Coronary artery (tissue), 2 donors: ENCODE measurements around the gene SYPL1.
"Not testable (repeated sequence)": the region's sequence is repeated elsewhere in the genome, so short reads cannot be mapped to it uniquely, and the experiment has no call there.

ENCODE experiments used
- DNase-seq: peaks from one replicate; pipeline ENCODE4 v3.0.0-alpha.2; 2017; ENCODE audit warnings: low spot score
- H3K27ac ChIP-seq, 2 donors: fragments of 200-600 bp; sonication (generic); one replicate each; pipeline ENCODE4 v1.5.1; 2016 to 2019
- H3K4me3 ChIP-seq: fragments of 200-600 bp; sonication (generic); 2 replicates; pipeline ENCODE4 v1.5.1; 2016; ENCODE audit warnings: mild to moderate bottlenecking, moderate library complexity
- CTCF ChIP-seq: fragments of 200-600 bp; sonication (generic); IDR thresholded peaks from one replicate; pipeline ENCODE4 v1.5.1; 2019; ENCODE audit warnings: antibody characterized with exemption

Gene SYPL1

DNA sequence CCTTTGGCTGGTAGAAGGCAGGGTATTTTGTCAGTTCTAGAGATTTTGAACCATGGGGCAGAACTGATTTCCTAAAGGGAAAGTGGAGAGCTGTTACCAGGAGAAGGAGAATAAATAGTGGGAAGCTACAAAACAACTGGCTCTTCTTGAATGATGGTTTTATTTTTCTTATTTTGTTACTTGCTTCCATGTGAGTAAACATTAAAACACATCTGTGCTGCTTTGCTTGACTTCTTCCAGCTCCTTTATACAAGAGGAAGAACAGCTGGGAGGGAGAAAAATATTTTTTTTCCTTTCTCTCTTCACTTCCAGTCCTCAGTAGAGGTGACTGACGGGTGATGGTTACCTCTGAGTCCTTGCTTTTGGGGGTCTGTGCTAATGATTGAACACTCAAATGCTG lies 30.0 kb upstream of the SYPL1 start:
- TF ChIP-seq CTCF = no peak
- Histone ChIP-seq H3K4me3 (no peak overlapping the region), H3K27ac (no peak overlapping the region)
- DNase-seq = no peak

DNA sequence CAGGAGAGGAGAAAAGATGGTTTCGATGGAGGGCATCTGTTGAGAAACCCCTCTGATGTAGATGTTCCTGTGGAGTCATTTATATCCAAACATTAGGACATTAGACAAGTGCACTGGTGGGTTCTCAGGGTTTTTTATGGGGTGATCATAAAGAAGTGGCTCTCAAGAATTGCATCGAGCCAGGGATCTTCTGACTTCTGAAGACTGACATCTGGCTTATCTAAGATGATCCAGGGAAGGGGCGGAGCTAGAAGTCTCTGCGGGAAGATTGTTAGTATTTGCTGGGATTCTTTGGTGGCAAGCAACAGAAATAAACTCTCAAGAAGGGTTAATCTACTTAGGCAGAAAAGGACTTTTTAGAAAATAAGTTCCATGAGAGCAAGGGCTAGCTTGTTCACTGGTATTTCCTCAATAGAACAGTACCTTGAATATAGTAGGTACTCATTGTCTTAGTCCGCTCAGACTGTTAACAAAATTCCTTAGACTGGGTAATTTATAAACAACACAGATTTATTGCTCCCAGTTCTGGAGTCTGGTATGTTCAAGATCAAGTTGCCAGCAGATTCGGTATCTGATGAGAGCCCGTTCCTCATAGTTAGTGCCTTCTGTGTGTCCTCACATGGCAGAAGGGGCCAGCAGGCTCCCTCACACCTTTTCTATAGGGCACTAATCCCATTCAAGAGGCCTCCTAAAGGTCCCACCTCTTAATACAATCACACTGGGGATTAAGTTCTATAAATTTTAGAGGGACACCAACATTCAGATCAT lies 28.5 kb upstream of the SYPL1 start:
- no peak for TF ChIP-seq CTCF
- no peak for DNase-seq
- Histone ChIP-seq H3K27ac (peak overlapping the region in 1 of 2 donors; percentile 51), H3K4me3 (no peak overlapping the region)

- peak overlapping the region in 1 of 2 donors; percentile 51 for H3K27ac ChIP-seq
- no peak for DNase-seq
- no peak overlapping the region for H3K4me3 ChIP-seq
- TF ChIP-seq CTCF = no peak
These were observed 27.4 kb upstream of the SYPL1 start for GRCh38 chr7:106139265-106140251.

DNA sequence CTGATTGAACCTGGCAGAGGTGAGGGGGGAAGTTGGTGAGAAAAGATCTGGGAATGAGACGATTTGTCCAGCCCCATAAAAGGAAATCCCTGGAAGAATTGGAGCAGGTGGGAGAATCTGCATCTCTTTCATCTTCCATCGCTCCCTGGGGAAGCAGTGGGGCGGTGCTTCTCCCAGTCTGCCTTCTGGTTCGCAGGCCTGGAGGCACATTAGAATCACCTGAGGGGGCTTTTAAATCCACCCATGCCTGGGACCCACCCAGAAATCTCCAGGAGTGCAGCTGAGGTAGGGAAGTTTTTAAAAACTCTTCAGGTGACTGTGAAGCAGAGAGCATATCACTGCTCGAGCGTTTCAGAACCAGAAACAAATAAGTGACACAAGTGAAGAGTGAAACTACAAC lies 26.7 kb upstream of the SYPL1 start:
- DNase-seq = no peak
- Histone ChIP-seq H3K27ac (no peak overlapping the region), H3K4me3 (no peak overlapping the region)
- no peak for TF ChIP-seq CTCF

DNA sequence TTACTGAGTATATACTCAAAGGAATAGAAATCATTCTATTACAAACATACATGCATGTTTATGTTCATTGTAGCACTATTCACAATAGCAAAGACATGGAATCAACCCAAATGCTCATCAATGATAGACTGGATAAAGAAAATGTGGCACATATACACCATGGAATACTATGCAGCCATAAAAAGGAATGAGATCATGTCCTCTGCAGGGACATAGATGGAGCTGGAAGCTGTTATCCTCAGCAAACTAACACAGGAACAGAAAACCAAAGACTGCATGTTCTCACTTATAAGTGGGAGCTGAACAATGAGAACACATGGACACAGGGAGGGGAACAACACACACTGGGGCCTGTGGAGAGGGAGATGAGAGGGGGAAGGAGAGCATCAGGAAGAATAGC lies 26.1 kb upstream of the SYPL1 start:
- H3K27ac ChIP-seq, DNase-seq, H3K4me3 ChIP-seq: not testable (repeated sequence)

DNA sequence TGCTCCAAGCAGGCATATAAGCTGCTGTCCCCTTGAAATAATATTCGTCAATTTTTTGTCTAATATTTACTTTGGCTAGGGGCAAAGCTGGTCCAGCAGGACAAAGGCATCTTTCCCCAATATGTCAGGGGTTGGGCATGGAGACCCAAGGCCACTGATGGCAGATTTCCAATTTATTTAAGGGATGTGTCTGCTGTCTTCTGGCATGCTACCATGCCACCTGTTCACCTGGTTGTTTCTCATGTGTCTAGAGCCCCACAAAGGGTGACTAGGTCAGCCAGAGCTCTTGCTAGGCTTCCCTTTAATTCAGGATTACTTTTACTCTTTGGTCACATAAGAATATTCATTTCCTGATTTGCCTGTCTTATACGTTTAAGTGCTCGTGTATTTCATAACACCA lies 22.1 kb upstream of the SYPL1 start:
- DNase-seq = no peak
- no peak for TF ChIP-seq CTCF
- H3K27ac ChIP-seq = no peak overlapping the region
- H3K4me3 ChIP-seq = no peak overlapping the region

DNA sequence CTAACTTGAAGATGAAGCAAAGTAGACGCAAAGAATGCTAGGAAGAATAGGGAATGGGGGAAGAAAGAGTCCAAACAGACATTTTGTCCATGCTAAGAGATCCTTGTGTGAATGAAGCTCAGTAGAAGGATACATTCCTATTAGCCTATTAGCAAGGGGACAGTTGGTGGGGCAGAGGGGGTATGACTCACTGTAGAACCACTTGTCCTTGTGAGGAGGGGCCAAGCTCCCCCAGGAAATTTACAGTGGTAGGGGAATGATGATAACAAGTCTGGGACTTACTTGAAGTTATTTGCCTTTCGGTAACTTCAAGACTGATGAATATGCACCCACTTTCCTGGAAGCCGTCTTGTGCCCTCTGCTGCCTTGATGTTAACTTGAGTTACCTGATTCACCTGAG lies 17.2 kb upstream of the SYPL1 start:
- no peak overlapping the region for H3K4me3 ChIP-seq
- no peak for TF ChIP-seq CTCF
- H3K27ac ChIP-seq = no peak overlapping the region
- DNase-seq = no peak
